ENCODE data around the gene LIPG.

DNA sequence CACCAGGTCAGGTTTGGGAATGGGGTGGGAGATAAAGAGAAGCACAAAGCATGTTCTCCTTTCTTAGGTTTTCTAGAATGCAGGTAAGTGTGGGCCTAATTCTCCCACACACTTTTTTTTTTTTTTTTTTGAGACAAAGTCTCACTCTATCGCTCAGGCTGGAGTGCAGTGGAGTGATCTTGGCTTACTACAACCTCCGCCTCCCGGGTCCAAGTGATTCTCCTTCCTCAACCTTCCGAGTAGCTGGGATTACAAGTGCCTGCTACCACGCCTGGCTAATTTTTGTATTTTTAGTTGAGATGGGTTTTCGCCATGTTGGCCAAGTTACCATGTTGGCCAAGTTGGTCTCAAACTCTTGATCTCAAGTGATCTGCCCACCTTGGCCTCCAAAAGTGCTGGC, 26.3 kb downstream of the LIPG start:
- TF ChIP-seq, protein P1, sequence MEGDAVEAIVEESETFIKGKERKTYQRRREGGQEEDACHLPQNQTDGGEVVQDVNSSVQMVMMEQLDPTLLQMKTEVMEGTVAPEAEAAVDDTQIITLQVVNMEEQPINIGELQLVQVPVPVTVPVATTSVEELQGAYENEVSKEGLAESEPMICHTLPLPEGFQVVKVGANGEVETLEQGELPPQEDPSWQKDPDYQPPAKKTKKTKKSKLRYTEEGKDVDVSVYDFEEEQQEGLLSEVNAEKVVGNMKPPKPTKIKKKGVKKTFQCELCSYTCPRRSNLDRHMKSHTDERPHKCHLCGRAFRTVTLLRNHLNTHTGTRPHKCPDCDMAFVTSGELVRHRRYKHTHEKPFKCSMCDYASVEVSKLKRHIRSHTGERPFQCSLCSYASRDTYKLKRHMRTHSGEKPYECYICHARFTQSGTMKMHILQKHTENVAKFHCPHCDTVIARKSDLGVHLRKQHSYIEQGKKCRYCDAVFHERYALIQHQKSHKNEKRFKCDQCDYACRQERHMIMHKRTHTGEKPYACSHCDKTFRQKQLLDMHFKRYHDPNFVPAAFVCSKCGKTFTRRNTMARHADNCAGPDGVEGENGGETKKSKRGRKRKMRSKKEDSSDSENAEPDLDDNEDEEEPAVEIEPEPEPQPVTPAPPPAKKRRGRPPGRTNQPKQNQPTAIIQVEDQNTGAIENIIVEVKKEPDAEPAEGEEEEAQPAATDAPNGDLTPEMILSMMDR (conservative IDR thresholded peaks at IDR 0.05; ENCODE audit: low read depth, low read length), result no peak
- no peak for TF ChIP-seq EZH2 (IDR thresholded peaks at IDR 0.05; ENCODE audit: borderline replicate concordance, low read depth, low read length, poor library complexity, severe bottlenecking)
